Right atrium auricular region (tissue), 2 donors: ENCODE measurements around the gene GGNBP2. TPM values are rescaled to one million over a fixed set of nuclear protein-coding genes. Genes with fewer than 3 reads are reported as not detected.

Experiments
- DNase-seq: peaks from one replicate; pipeline ENCODE4 v3.0.0-alpha.2; 2019; ENCODE audit warnings: low spot score
- H3K27ac ChIP-seq, 2 donors: fragments of 200-600 bp; sonication (generic); 1 replicate in 1 of 2; 2 replicates in 1 of 2; pipeline ENCODE4 v1.5.1; 2016 to 2019
- H3K27me3 ChIP-seq, 2 donors: fragments of 200-600 bp; sonication (generic); one replicate each; pipeline versions ENCODE4 v1.5.1 to v1.6.0; 2017 to 2019
- H3K36me3 ChIP-seq: fragments of 200-600 bp; sonication (generic); one replicate; pipeline ENCODE4 v1.5.1; 2016
- H3K4me1 ChIP-seq, 2 donors: fragments of 200-600 bp; sonication (generic); one replicate each; pipeline versions ENCODE4 v1.5.1 to v1.6.0; 2017 to 2019
- H3K4me3 ChIP-seq, 2 donors: fragments of 200-600 bp; sonication (generic); 1 replicate in 1 of 2; 2 replicates in 1 of 2; pipeline ENCODE4 v1.5.1; 2017 to 2019; ENCODE audit warnings: mild to moderate bottlenecking in 1 of 2, moderate library complexity in 1 of 2
- H3K9me3 ChIP-seq, 2 donors: fragments of 200-600 bp; sonication (generic); one replicate each; pipeline ENCODE4 v1.5.1; 2019
- total RNA-seq, 2 donors: library from RNA; depleted of rRNA; stranded (reverse); fragments of >200 nt; gene quantifications; one replicate each; pipeline ENCODE4 v1.1.0, GENCODE V29; 2016
- TF ChIP-seq, protein P1 (sequence below), 2 donors: fragments of 200-600 bp; sonication (generic); IDR thresholded peaks; one replicate each; pipeline ENCODE4 v1.5.1; 2019; ENCODE audit warnings: antibody characterized with exemption in 2 of 2

The GGNBP2 gene
- total RNA-seq, 2 donors from 2014 or later, result 26.7 to 30.1 TPM

DNA sequence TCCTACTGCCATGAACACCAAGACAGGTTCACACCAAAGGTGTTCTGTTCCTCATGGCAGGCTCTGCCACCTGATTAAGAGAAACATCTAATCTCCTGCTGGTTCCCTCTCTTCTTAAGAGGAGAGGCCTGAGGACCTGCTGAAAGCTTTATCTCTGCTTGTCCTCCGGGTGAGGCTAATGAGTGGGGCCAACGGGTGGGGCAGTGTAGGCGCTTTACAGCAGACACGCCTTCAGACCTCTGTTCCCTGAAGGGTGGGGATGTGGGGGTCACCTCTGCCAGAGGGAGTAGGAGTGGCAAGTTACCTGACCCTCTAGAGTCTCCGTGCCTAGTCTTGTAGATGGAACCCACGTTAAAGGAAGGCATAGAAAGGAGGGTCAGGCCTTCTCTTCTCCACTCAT, 52.5 kb downstream of the GGNBP2 start:
- no peaks in the 10 kb centered on the region for H3K9me3 ChIP-seq
- TF ChIP-seq, protein P1, sequence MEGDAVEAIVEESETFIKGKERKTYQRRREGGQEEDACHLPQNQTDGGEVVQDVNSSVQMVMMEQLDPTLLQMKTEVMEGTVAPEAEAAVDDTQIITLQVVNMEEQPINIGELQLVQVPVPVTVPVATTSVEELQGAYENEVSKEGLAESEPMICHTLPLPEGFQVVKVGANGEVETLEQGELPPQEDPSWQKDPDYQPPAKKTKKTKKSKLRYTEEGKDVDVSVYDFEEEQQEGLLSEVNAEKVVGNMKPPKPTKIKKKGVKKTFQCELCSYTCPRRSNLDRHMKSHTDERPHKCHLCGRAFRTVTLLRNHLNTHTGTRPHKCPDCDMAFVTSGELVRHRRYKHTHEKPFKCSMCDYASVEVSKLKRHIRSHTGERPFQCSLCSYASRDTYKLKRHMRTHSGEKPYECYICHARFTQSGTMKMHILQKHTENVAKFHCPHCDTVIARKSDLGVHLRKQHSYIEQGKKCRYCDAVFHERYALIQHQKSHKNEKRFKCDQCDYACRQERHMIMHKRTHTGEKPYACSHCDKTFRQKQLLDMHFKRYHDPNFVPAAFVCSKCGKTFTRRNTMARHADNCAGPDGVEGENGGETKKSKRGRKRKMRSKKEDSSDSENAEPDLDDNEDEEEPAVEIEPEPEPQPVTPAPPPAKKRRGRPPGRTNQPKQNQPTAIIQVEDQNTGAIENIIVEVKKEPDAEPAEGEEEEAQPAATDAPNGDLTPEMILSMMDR (IDR thresholded peaks at IDR 0.05), result no peak
- no peaks in the 10 kb centered on the region for H3K27me3 ChIP-seq
- peaks cover 0 to 31% of the 10 kb centered on the region in 2 donors for H3K4me1 ChIP-seq
- no peak for DNase-seq
- no peaks in the 10 kb centered on the region for H3K36me3 ChIP-seq
- H3K4me3 ChIP-seq, result no peak overlapping the region
- H3K27ac ChIP-seq, result no peak overlapping the region

DNA sequence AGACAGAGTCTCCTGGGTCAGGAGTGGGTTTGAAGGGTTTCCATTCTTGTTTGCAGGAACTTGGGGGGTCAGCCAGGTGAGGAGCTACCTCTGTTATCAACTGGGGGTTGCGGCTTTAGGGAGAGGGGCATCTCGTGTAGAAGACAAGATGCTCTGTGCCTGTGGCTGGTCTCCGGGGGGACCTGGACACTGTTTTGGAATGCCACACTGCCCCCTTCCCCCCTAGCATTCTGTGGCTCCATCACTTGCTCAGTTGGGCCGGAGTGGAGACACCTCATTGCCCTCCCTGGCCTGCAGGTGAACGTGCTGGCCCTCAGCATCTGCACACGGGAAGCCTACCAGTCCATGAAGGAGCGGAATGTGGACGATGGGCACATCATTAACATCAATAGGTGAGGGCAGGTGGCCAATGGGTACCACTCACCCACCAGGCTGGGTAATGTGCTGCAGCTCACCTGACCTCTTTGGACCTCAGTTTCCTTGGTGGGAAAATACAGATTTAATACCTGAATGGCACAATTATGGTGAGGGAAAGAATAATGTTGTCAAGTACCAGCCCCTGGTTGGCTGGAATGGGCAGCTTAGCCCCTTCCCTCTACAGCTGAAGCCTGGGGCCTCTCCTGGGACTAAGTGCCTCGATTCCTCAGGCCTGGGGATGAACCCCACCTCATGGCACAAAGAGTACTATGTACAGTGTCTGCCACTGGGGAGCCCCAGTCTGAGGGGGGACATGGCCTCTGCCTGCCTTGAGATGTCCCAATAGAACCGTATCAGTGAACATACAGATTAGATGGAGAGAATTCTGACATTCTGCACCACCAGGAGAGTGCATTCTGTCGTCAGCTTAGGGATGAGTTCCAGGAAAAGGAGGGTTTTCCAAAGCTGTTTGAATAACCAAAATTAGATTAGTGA, 53.4 kb downstream of the GGNBP2 start:
- no peak for DNase-seq
- no peaks in the 10 kb centered on the region for H3K36me3 ChIP-seq
- no peak overlapping the region for H3K4me3 ChIP-seq
- H3K9me3 ChIP-seq, result no peaks in the 10 kb centered on the region
- H3K4me1 ChIP-seq, result peaks cover 0 to 31% of the 10 kb centered on the region in 2 donors
- H3K27ac ChIP-seq, result no peak overlapping the region
- TF ChIP-seq, protein P1 (IDR thresholded peaks at IDR 0.05), result no peak
- no peaks in the 10 kb centered on the region for H3K27me3 ChIP-seq

DNA sequence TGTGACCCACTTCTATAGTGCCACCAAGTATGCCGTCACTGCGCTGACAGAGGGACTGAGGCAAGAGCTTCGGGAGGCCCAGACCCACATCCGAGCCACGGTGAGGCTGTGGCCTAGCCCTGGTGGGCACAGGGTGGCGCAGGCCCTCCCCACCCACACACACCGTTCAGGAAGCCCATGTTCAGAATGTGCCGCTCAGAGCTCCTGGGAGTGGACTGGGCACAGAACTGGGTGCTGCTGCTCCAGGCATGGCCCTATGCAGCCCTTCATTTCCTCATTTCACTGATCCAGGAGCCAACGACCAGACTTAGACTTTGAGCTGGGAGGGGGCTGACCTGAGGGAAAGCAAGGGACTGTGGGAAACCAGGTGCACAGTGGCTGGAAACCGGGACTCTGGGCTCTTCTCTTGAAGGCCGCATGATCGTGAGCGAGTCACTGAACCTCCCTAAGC, 54.3 kb downstream of the GGNBP2 start:
- no peaks in the 10 kb centered on the region for H3K27me3 ChIP-seq
- peaks cover 0 to 30% of the 10 kb centered on the region in 2 donors for H3K4me1 ChIP-seq
- TF ChIP-seq, protein P1 (IDR thresholded peaks at IDR 0.05), result no peak
- H3K4me3 ChIP-seq, result no peak overlapping the region
- DNase-seq, result no peak
- H3K27ac ChIP-seq, result no peak overlapping the region
- H3K36me3 ChIP-seq, result no peaks in the 10 kb centered on the region
- no peaks in the 10 kb centered on the region for H3K9me3 ChIP-seq

DNA sequence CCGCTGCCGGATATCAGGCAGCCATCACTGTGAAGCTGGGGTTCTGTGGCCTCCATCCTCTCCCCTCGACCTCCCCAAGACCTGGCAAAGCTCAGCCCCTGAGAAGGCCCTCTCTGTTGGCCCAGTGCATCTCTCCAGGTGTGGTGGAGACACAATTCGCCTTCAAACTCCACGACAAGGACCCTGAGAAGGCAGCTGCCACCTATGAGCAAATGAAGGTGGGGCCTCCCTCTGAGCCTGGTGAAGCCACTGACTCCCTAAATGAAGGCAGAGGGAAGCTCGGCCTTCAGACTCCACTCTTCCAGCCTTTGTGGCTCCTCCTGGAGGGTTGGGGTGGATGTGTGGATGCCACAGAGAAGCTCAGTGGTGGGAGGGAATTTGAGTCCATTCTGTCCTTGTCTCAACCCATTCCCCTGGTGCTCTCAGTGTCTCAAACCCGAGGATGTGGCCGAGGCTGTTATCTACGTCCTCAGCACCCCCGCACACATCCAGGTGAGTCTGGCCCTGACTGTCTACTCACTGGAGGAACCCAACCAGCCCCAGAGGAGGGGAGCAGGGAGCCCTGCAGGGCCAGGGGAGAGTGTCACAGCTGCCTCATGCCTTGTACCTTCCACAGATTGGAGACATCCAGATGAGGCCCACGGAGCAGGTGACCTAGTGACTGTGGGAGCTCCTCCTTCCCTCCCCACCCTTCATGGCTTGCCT, 55.0 kb downstream of the GGNBP2 start:
- no peaks in the 10 kb centered on the region for H3K36me3 ChIP-seq
- peaks cover 0 to 26% of the 10 kb centered on the region in 2 donors for H3K4me1 ChIP-seq
- no peaks in the 10 kb centered on the region for H3K9me3 ChIP-seq
- H3K27me3 ChIP-seq, result no peaks in the 10 kb centered on the region
- no peak overlapping the region for H3K27ac ChIP-seq
- no peak overlapping the region for H3K4me3 ChIP-seq
- DNase-seq, result no peak
- TF ChIP-seq, protein P1 (IDR thresholded peaks at IDR 0.05), result no peak

DNA sequence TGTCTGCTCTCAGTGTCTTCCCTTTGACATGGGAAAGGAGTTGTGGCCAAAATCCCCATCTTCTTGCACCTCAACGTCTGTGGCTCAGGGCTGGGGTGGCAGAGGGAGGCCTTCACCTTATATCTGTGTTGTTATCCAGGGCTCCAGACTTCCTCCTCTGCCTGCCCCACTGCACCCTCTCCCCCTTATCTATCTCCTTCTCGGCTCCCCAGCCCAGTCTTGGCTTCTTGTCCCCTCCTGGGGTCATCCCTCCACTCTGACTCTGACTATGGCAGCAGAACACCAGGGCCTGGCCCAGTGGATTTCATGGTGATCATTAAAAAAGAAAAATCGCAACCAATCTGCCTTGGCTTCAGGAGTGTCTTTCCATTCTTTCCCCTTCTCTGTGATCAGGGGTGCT, 55.7 kb downstream of the GGNBP2 start:
- peak overlapping the region in 1 of 2 donors; percentile 77 for H3K27ac ChIP-seq
- TF ChIP-seq, protein P1 (IDR thresholded peaks at IDR 0.05), result no peak
- no peaks in the 10 kb centered on the region for H3K36me3 ChIP-seq
- H3K27me3 ChIP-seq, result no peaks in the 10 kb centered on the region
- no peak for DNase-seq
- H3K9me3 ChIP-seq, result no peaks in the 10 kb centered on the region
- peak overlapping the region in 1 of 2 donors; percentile 94 for H3K4me3 ChIP-seq
- H3K4me1 ChIP-seq, result peaks cover 0 to 26% of the 10 kb centered on the region in 2 donors
